ENCODE data around the gene FAM135A. TPM values are rescaled to one million over a fixed set of nuclear protein-coding genes. Genes with fewer than 3 reads are reported as not detected.
"Not testable (repeated sequence)": the region's sequence is repeated elsewhere in the genome, so short reads cannot be mapped to it uniquely, and the experiment has no call there.

Gene FAM135A
- total RNA-seq, 2 donors from 2014 or later, result 25.8 to 34.0 TPM

- TF ChIP-seq CTCF (conservative IDR thresholded peaks at IDR 0.05), result no peak
- no peak for DNase-seq
Measured at GRCh38 chr6:70459235-70459634, 45.9 kb downstream of the FAM135A start.

DNA sequence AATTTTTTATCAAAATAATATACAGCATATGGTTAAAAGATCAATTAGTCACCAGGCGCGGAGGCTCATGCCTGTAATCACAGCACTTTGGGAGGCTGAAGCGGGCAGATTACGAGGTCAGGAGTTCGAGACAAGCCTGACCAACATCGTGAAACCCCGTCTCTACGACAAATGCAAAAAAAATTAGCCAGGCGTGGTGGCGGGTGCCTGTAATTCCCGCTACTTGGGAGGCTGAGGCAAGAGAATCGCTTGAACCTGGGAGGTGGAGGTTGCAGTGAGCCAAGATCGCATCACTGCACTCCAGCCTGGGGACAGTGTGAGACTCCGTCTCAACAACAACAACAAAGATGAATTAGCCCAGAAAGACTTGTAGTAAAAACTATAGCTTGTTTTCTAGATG, 46.4 kb downstream of the FAM135A start:
- not testable (repeated sequence) for H3K27me3 ChIP-seq (ENCODE audit: control insufficient read depth, insufficient read depth, low read length, poor library complexity, severe bottlenecking); H3K4me3 ChIP-seq (ENCODE audit: low read length); H3K27ac Mint-ChIP-seq; H3K27me3 Mint-ChIP-seq (ENCODE audit: insufficient read depth); H3K36me3 ChIP-seq (ENCODE audit: control insufficient read depth, insufficient read depth, low read length); H3K9me3 Mint-ChIP-seq; H3K9ac ChIP-seq (ENCODE audit: extremely low read depth, low read length, poor library complexity, severe bottlenecking); H3K4me1 Mint-ChIP-seq; H3K4me3 Mint-ChIP-seq; H3K9me3 ChIP-seq (ENCODE audit: control insufficient read depth, low read length); H3K27ac ChIP-seq (ENCODE audit: low read depth, low read length); H3K4me1 ChIP-seq (ENCODE audit: control insufficient read depth, insufficient read depth, low read length); DNase-seq
- 86 to 96% methylated on average over 11 to 14 of the region's 14 CpGs for whole genome bisulfite sequencing, 2 experiments (ENCODE audit: insufficient coverage in 1 of 2, insufficient read length in 1 of 2)
- H3K36me3 Mint-ChIP-seq (ENCODE audit: low read depth), result peaks cover 18% of the 10 kb centered on the region

More at GRCh38 chr6:70459235-70459634, 45.9 kb downstream of the FAM135A start:
- Histone ChIP-seq H3K4me3 (ENCODE audit: low read length) (no peak overlapping the region), H3K4me1 (ENCODE audit: control insufficient read depth, insufficient read depth, low read length) (no peaks in the 10 kb centered on the region), H3K36me3 (ENCODE audit: control insufficient read depth, insufficient read depth, low read length) (no peaks in the 10 kb centered on the region), H3K9ac (ENCODE audit: extremely low read depth, low read length, poor library complexity, severe bottlenecking) (no peak overlapping the region), H3K27ac (ENCODE audit: low read depth, low read length) (no peak overlapping the region), H3K9me3 (ENCODE audit: control insufficient read depth, low read length) (peaks cover 4% of the 10 kb centered on the region), H3K27me3 (ENCODE audit: control insufficient read depth, insufficient read depth, low read length, poor library complexity, severe bottlenecking) (no peaks in the 10 kb centered on the region)
- WGBS, 2 experiments (ENCODE audit: insufficient coverage in 1 of 2, insufficient read length in 1 of 2), result 92% methylated on average over 1 of the region's 2 CpGs; no CpG with 5 or more reads in 1 of the 2 experiments
- H3K9me3 Mint-ChIP-seq, result peaks cover 5% of the 10 kb centered on the region
- no peaks in the 10 kb centered on the region for H3K4me1 Mint-ChIP-seq
- H3K4me3 Mint-ChIP-seq, result no peak overlapping the region
- no peak overlapping the region for H3K27ac Mint-ChIP-seq
- H3K27me3 Mint-ChIP-seq (ENCODE audit: insufficient read depth), result no peaks in the 10 kb centered on the region
- H3K36me3 Mint-ChIP-seq (ENCODE audit: low read depth), result peaks cover 22% of the 10 kb centered on the region

DNA sequence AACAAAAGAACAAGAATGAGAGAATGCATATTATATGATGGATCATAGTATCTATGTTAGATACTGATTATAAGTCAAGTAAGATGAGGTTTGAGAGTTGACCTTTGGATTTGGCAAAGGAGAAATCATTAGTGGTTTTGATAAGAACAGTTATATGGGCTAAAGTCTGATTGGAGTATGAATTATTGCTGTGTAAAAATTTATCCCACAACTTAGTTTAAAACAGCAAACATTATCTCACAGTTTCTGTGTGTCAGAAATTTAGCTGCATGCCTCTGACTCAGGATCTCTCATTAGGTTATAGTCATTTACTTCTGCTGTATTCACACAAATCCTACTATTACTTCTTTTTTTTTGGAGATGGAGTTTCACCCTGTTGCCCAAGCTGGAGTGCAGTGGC, 56.7 kb downstream of the FAM135A start:
- Mint-ChIP-seq H3K27me3 (ENCODE audit: insufficient read depth) (no peaks in the 10 kb centered on the region), H3K4me3 (no peak overlapping the region), H3K4me1 (peaks cover 5% of the 10 kb centered on the region), H3K9me3 (no peaks in the 10 kb centered on the region), H3K27ac (no peak overlapping the region), H3K36me3 (ENCODE audit: low read depth) (peaks cover 33% of the 10 kb centered on the region)
- Histone ChIP-seq H3K9me3 (ENCODE audit: control insufficient read depth, low read length) (no peaks in the 10 kb centered on the region), H3K36me3 (ENCODE audit: control insufficient read depth, insufficient read depth, low read length) (peaks cover 6% of the 10 kb centered on the region), H3K9ac (ENCODE audit: extremely low read depth, low read length, poor library complexity, severe bottlenecking) (no peak overlapping the region), H3K4me1 (ENCODE audit: control insufficient read depth, insufficient read depth, low read length) (no peaks in the 10 kb centered on the region), H3K27ac (ENCODE audit: low read depth, low read length) (no peak overlapping the region), H3K27me3 (ENCODE audit: control insufficient read depth, insufficient read depth, low read length, poor library complexity, severe bottlenecking) (no peaks in the 10 kb centered on the region), H3K4me3 (ENCODE audit: low read length) (no peak overlapping the region)
- no peak for TF ChIP-seq CTCF (conservative IDR thresholded peaks at IDR 0.05)
- no peak for DNase-seq

- not testable (repeated sequence) for H3K9me3 Mint-ChIP-seq; H3K27ac Mint-ChIP-seq; H3K9ac ChIP-seq (ENCODE audit: extremely low read depth, low read length, poor library complexity, severe bottlenecking); H3K4me1 Mint-ChIP-seq; H3K9me3 ChIP-seq (ENCODE audit: control insufficient read depth, low read length); H3K27me3 Mint-ChIP-seq (ENCODE audit: insufficient read depth); H3K27ac ChIP-seq (ENCODE audit: low read depth, low read length); H3K36me3 ChIP-seq (ENCODE audit: control insufficient read depth, insufficient read depth, low read length); DNase-seq; H3K4me1 ChIP-seq (ENCODE audit: control insufficient read depth, insufficient read depth, low read length); H3K27me3 ChIP-seq (ENCODE audit: control insufficient read depth, insufficient read depth, low read length, poor library complexity, severe bottlenecking); H3K4me3 ChIP-seq (ENCODE audit: low read length); H3K4me3 Mint-ChIP-seq
- 80 to 100% methylated on average over 2 to 3 of the region's 3 CpGs for WGBS, 2 experiments (ENCODE audit: insufficient coverage in 1 of 2, insufficient read length in 1 of 2)
- H3K36me3 Mint-ChIP-seq (ENCODE audit: low read depth), result peaks cover 31% of the 10 kb centered on the region
Measured at GRCh38 chr6:70470510-70470909, 57.2 kb downstream of the FAM135A start.

Measured in endodermal cell (in vitro differentiated cells).